Liver (tissue), 2 donors: ENCODE measurements around the gene GRK6.

Experiments
- CTCF ChIP-seq: fragments of 150-350 bp; IDR thresholded peaks from 2 replicates; pipeline ENCODE4 v1.5.1; 2017; ENCODE audit warnings: improper control_type of control experiment, low read depth, low read length; ENCODE audit not compliant: missing input control
- FOXA1 ChIP-seq: IDR thresholded peaks from 2 replicates; pipeline ENCODE4 v1.6.1; 2016; ENCODE audit warnings: antibody characterized with exemption
- donor health status: healthy.

- TF ChIP-seq CTCF (no peak), FOXA1 (no peak)
Observed at GRCh38 chr5:177468329-177468684, 41.8 kb downstream of the GRK6 start.
